ENCODE measurements around the gene GDF10. TPM values are rescaled to one million over a fixed set of nuclear protein-coding genes. Genes with fewer than 3 reads are reported as not detected.
A peak's percentile ranks its signal among the peaks of the same experiment; 100 is the strongest.

Gene GDF10
- total and polyA plus RNA-seq, 2 donors (not counting 3 experiments of a cell fraction or from before 2014, with no cell fraction given) = not detected

DNA sequence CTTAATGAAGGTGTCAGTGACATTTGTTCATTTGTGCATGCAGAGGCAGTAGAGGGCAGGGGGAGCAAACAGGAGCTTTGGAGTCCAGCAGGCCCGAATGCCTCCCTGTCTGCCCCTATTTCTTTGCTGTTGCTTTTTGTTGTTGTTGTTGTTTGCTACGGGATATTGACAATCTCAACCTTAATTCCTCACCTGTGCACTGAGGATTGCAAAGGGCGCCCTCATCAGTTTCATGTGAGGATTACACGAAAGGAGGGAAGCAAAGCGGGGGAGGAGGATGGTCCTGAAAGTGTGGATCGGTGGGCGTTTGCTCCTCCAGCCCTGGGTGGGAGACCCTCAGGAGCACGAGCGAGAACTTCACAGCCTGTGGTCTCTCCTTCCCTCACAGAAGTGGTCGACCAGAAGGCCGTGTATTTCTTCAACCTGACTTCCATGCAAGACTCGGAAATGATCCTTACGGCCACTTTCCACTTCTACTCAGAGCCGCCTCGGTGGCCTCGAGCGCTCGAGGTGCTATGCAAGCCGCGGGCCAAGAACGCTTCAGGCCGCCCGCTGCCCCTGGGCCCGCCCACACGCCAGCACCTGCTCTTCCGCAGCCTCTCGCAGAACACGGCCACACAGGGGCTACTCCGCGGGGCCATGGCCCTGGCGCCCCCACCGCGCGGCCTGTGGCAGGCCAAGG is 9.6 kb downstream of the GDF10 start:
- CTCF ChIA-PET = no interaction called here
- no peak overlapping the region for H2AFZ ChIP-seq (ENCODE audit: low read depth, low read length)
- no peak overlapping the region for H3K4me2 ChIP-seq (ENCODE audit: insufficient read depth, low read length)
- intact Hi-C loops (cut with micrococcal nuclease) = loop anchor here (5.0 kb wide), 1 partner anchor 317 kb away; no protein-coding TSS in a partner anchor
- H3K9me3 ChIP-seq (replicated peaks; ENCODE audit: control insufficient read depth, insufficient read depth, low read length) = no peaks in the 10 kb centered on the region
- H4K20me1 ChIP-seq (replicated peaks; ENCODE audit: control insufficient read depth, extremely low read depth, insufficient read depth, low read length) = no peaks in the 10 kb centered on the region
- no peaks in the 10 kb centered on the region for H3K36me3 ChIP-seq (ENCODE audit: control insufficient read depth in 2 of 2, extremely low read depth in 1 of 2, insufficient read depth in 2 of 2, low read length in 2 of 2)
- H3K27me3 ChIP-seq (ENCODE audit: control insufficient read depth in 2 of 2, insufficient read depth in 2 of 2, low read length in 2 of 2) = no peaks in the 10 kb centered on the region
- TF ChIP-seq EZH2 (IDR thresholded peaks at IDR 0.05; ENCODE audit: borderline replicate concordance, low read depth, low read length, severe bottlenecking) = no peak
- TF ChIP-seq, protein P1, sequence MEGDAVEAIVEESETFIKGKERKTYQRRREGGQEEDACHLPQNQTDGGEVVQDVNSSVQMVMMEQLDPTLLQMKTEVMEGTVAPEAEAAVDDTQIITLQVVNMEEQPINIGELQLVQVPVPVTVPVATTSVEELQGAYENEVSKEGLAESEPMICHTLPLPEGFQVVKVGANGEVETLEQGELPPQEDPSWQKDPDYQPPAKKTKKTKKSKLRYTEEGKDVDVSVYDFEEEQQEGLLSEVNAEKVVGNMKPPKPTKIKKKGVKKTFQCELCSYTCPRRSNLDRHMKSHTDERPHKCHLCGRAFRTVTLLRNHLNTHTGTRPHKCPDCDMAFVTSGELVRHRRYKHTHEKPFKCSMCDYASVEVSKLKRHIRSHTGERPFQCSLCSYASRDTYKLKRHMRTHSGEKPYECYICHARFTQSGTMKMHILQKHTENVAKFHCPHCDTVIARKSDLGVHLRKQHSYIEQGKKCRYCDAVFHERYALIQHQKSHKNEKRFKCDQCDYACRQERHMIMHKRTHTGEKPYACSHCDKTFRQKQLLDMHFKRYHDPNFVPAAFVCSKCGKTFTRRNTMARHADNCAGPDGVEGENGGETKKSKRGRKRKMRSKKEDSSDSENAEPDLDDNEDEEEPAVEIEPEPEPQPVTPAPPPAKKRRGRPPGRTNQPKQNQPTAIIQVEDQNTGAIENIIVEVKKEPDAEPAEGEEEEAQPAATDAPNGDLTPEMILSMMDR (IDR thresholded peaks at IDR 0.05; ENCODE audit: extremely low read depth in 1 of 2, insufficient read depth in 1 of 2, low read depth in 1 of 2, low read length in 2 of 2) = peak; percentile 7
- DNase-seq (ENCODE audit: low read depth, low spot score) (no peak), FAIRE-seq (no peak)
- H3K4me3 ChIP-seq (replicated peaks in 1 of 3; ENCODE audit: insufficient read depth in 1 of 3, low read depth in 1 of 3, low read length in 3 of 3) = no peak overlapping the region
- no peaks in the 10 kb centered on the region for H3K79me2 ChIP-seq (ENCODE audit: control insufficient read depth, insufficient read depth, low read length)
- POLR2A ChIA-PET = no interaction called here
- BruUV-seq (replicated peaks) = no TSS peak
- H3K27ac ChIP-seq (ENCODE audit: insufficient read depth, low read depth, low read length) = no peak overlapping the region
- no peaks in the 10 kb centered on the region for H3K9me1 ChIP-seq (replicated peaks; ENCODE audit: control insufficient read depth, extremely low read depth, insufficient read depth, low read length)
- dilution Hi-C loops (cut with MboI; ENCODE audit: extremely low pct_ligation_motif_present, low sequenced_read_pairs) = no loop called here
- H3K9ac ChIP-seq (replicated peaks; ENCODE audit: extremely low read depth, insufficient read depth, low read length) = no peak overlapping the region
- H3K4me1 ChIP-seq (ENCODE audit: control insufficient read depth, extremely low read depth, insufficient read depth, low read length) = no peaks in the 10 kb centered on the region

DNA sequence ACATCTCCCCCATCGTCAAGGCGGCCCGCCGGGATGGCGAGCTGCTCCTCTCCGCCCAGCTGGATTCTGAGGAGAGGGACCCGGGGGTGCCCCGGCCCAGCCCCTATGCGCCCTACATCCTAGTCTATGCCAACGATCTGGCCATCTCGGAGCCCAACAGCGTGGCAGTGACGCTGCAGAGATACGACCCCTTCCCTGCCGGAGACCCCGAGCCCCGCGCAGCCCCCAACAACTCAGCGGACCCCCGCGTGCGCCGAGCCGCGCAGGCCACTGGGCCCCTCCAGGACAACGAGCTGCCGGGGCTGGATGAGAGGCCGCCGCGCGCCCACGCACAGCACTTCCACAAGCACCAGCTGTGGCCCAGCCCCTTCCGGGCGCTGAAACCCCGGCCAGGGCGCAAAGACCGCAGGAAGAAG is 10.1 kb downstream of the GDF10 start:
- TF ChIP-seq GATA2 (IDR thresholded peaks at IDR 0.05; ENCODE audit: insufficient read depth, insufficient read length, low read depth, low read length) (no peak), POLR2AphosphoS5 (IDR thresholded peaks at IDR 0.05; ENCODE audit: insufficient read depth, low read depth, low read length) (no peak), MYC (IDR thresholded peaks at IDR 0.05; ENCODE audit: low read depth, low read length) (no peak), POLR2A (IDR thresholded peaks at IDR 0.05; ENCODE audit: low read depth, low read length) (no peak), EZH2 (IDR thresholded peaks at IDR 0.05; ENCODE audit: borderline replicate concordance, low read depth, low read length, severe bottlenecking) (no peak), FOS (IDR thresholded peaks at IDR 0.05; ENCODE audit: borderline replicate concordance, insufficient read depth, low read length) (no peak), JUN (IDR thresholded peaks at IDR 0.05; ENCODE audit: borderline replicate concordance, insufficient read depth, insufficient read length, low read depth) (no peak)
- TF ChIP-seq, protein P1 (IDR thresholded peaks at IDR 0.05; ENCODE audit: extremely low read depth in 1 of 2, insufficient read depth in 1 of 2, low read depth in 1 of 2, low read length in 2 of 2) = no peak
- TF ChIP-seq, protein P2, sequence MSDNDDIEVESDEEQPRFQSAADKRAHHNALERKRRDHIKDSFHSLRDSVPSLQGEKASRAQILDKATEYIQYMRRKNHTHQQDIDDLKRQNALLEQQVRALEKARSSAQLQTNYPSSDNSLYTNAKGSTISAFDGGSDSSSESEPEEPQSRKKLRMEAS (IDR thresholded peaks at IDR 0.05; ENCODE audit: insufficient read depth, insufficient read length) = no peak
- Histone ChIP-seq H3K9me1 (replicated peaks; ENCODE audit: control insufficient read depth, extremely low read depth, insufficient read depth, low read length) (no peaks in the 10 kb centered on the region), H3K4me2 (ENCODE audit: insufficient read depth, low read length) (no peak overlapping the region), H3K9ac (replicated peaks; ENCODE audit: extremely low read depth, insufficient read depth, low read length) (no peak overlapping the region), H3K4me1 (ENCODE audit: control insufficient read depth, extremely low read depth, insufficient read depth, low read length) (no peaks in the 10 kb centered on the region), H3K27ac (ENCODE audit: insufficient read depth, low read depth, low read length) (no peak overlapping the region), H3K36me3 (ENCODE audit: control insufficient read depth in 2 of 2, extremely low read depth in 1 of 2, insufficient read depth in 2 of 2, low read length in 2 of 2) (no peaks in the 10 kb centered on the region), H2AFZ (ENCODE audit: low read depth, low read length) (no peak overlapping the region), H3K4me3 (replicated peaks in 1 of 3; ENCODE audit: insufficient read depth in 1 of 3, low read depth in 1 of 3, low read length in 3 of 3) (no peak overlapping the region), H3K79me2 (ENCODE audit: control insufficient read depth, insufficient read depth, low read length) (no peaks in the 10 kb centered on the region), H3K9me3 (replicated peaks; ENCODE audit: control insufficient read depth, insufficient read depth, low read length) (no peaks in the 10 kb centered on the region), H4K20me1 (replicated peaks; ENCODE audit: control insufficient read depth, extremely low read depth, insufficient read depth, low read length) (no peaks in the 10 kb centered on the region), H3K27me3 (ENCODE audit: control insufficient read depth in 2 of 2, insufficient read depth in 2 of 2, low read length in 2 of 2) (no peaks in the 10 kb centered on the region)
- FAIRE-seq (no peak), DNase-seq (ENCODE audit: low read depth, low spot score) (no peak)
- ChIA-PET POLR2A (no interaction called here), CTCF (interaction anchor here (4.7 kb wide), 1 partner anchor 262 kb away, joined by 192 read pairs; no protein-coding TSS in a partner anchor)
- dilution Hi-C loops (cut with MboI; ENCODE audit: extremely low pct_ligation_motif_present, low sequenced_read_pairs) = no loop called here
- BruUV-seq (replicated peaks) = no TSS peak
- intact Hi-C loops (cut with micrococcal nuclease) = loop anchor here (5.0 kb wide), 1 partner anchor 318 kb away; no protein-coding TSS in a partner anchor
